Activated naive CD4-positive, alpha-beta T cell treated with Interleukin-2 at 50 U/mL for 16 hours (primary cell): ENCODE measurements around the gene KRT12.
"Not testable (repeated sequence)": the region's sequence is repeated elsewhere in the genome, so short reads cannot be mapped to it uniquely, and the experiment has no call there.

Experiments
- DNase-seq: peaks from one replicate; pipeline ENCODE4 v3.0.0-alpha.2; 2020

Gene KRT12

DNA sequence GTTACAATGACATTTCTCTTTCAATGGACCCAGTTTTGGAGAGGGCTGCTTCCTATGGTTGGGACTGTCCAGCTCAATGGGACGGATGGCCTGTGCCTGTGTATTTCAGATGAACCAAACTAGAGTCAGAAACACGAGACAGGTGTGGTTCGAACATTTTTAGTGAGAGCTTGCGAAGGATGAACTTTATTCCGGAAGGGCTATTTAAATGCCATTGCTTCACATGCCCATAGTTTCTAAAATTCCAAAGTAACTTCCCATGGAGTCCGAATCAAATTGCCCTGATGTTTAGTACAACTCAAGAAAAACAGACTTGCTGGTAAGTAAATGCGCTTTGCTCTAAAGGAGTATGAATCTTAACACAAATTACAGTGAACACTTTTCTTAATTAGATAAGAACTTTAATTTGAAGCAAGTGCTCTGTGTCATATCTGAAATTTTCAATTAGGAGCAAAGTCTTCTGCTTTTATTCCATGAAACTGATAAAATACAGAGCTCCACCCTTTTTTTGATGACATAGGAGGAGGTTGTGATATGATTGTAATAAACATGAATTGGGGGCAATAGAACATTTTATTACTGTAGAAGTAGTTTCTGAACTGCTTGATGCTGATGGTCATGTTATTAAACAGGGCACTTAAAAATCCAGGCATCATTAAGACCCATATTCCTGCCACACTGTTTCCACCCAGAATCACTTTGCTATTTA is 16.8 kb upstream of the KRT12 start:
- no peak for DNase-seq

- DNase-seq, result no peak
Measured at GRCh38 chr17:40883031-40883430, 16.0 kb upstream of the KRT12 start.

- DNase-seq, result no peak
Measured at GRCh38 chr17:40879026-40879425, 12.0 kb upstream of the KRT12 start.

GRCh38 chr17:40878044-40878443 is 11.0 kb upstream of the KRT12 start:
- no peak for DNase-seq

GRCh38 chr17:40873801-40874200 is 6.8 kb upstream of the KRT12 start:
- DNase-seq, result no peak

DNA sequence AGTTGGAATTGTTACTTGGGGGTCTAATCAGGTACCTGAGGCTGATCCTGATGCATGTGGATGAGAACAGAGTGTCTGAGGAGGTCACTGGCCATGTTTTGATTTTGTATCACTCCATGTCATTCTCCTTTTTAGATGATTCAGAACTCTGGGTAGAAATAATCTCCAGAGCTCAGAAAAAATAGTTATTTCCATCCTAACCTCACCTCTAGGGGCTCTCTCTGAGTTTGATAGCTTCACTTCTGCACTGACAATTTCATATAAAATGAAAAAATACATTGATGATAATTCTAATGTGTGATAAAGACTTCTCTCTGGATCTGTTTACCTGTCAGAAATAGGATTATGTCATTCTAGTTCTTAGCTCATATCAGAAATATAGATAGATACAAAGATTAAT is 6.2 kb upstream of the KRT12 start:
- no peak for DNase-seq

DNA sequence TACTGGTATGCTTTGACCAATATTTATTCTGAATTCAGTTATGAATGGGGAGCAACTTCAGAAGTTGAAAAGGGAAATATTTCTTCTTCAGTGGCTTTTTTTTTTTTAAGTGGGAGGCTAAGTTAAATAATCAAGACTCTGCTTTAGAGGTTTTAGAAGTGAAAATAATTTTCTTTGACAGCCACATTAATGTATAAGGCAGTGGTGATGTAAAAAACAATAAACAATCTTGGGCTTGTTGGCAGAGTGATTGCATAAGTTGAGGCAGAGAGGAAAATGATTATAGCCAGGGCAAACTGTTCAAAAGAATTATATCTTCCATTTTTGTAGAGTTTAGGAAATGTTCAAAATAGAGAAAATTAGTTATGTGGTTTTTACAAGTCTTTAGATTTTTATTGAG is 5.4 kb upstream of the KRT12 start:
- no peak for DNase-seq

GRCh38 chr17:40871316-40871715 is 4.3 kb upstream of the KRT12 start:
- DNase-seq, result no peak

GRCh38 chr17:40870136-40870535 is 3.1 kb upstream of the KRT12 start:
- DNase-seq, result no peak

DNA sequence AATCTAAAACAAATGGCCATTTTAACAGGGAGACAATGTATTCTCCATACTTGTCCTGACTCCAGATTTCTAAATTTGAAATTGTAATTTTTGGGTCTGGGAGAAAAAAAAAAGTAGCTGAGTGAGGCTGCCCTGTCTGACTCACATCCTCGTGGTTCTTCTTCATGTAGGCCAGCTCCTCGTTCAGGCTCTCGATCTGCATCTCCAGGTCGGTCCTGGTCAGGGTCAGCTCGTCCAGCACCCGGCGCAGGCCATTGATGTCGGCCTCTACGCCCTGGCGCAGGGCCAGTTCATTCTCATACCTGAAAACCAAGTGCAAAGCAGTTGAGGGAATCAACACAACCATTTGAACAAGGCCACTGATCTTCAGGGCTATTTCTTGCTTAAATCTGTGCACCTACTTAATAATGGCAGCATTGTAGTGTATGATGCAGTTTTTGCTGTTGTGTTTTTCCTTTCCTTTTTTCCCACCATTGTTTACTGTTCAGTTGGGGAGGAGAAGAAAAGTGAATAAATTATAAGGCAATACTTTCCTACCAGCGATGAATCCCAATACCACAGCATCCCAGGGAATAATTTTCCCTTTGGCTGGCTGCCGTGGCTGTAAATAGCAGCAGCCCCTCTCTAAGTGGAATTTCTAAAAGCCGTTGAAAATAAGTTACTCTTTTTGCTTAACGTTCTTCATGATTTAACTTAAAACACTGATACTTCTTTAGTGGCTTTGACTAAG is 2.2 kb downstream of the KRT12 start:
- no peak for DNase-seq

DNA sequence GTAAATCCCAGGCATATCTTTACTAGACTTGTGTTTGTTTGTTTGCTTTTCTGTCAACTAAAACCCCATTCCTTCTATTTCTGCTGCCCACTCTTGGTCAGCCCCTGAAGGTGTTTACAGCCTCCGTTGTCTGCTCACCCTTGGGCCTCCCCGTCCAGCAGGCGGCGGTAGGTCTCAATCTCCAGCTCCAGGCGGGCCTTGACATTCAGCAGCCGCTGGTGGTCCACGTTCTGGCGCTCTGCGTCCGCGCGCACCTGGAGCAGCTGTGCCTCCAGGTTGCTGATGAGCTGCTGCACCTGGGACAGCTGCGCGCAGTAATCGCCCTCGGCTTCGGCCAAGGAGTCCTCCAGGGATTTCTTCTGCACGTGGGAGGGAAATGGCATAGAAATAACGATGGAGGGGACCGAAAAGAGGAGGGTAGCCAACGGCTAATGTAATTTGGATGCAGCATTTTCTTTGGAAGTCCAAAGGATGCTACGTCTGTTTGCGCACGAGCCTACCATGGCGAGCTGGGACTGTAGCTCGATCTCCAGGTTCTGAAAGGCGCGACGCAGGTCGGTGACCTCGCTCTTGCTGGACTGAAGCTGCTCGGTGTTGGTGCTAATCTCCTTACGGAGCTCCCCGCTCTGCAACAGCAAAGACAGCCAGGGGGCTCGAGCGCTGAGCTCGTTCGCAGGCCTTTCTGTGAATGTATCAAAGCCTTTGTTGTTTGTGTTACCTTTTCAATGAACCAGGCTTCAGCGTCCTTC is 3.9 kb downstream of the KRT12 start:
- no peak for DNase-seq

DNA sequence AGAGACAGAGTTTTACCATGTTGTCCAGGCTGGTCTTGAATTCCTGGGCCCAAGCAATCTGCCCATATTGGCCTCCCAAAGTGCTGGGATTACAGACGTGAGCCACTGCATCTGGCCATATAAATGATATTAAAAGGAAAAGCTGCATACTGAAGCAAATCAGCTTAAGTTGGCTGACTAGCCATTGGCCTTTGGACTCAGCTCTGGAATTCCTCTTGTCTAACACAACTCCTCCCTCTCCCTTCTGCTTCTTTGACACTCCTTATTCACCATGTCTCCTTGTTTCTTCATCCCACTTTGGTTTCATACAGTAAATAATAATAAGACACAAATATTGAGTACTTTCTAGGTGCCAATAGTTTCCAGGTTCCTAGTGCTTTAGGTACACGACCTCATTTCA is 7.5 kb downstream of the KRT12 start:
- DNase-seq, result no peak

- not testable (repeated sequence) for DNase-seq
Measured at GRCh38 chr17:40858667-40859066, 8.4 kb downstream of the KRT12 start.

DNA sequence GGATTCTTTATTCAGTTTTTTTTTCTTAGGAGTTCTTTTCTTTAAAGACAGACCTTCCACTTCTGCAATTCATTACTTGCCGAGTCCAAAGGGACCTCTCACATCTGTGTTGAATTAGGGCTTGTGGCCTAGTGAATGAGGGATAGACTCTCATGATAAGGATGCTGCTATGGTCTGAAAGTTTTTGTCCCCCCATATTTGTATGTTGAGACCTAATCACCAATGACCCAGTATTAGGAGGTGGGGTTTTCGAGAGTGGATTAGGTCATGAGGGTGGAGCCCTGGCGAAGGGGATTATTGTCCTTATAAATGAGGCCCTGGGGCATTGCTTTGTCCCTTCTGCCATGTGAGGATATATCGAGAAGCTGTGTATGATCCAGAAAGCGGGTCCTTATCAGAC is 9.5 kb downstream of the KRT12 start:
- no peak for DNase-seq

- DNase-seq, result no peak
Measured at GRCh38 chr17:40854175-40854814, 12.7 kb downstream of the KRT12 start.

DNA sequence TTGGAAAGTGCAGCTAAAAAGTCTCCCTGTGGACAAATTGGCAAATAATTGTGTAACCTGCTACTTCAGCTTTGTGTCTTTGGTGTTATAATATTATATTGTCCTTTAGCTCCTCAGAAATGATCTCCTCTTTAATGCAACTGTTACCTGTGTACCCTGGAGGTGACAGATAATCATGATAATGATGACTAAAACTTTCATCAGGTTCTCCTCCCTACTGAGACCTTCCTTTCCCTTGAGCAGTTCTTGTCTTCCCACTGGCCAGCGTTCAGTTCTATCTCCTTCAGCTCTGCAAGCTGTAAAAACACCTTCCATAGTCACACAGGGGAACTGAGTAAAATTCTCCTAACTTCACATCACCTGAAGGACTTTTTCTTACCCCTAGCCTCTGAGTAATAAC is 14.7 kb downstream of the KRT12 start:
- no peak for DNase-seq

- DNase-seq, result no peak
Measured at GRCh38 chr17:40850293-40850972, 16.6 kb downstream of the KRT12 start.

- no peak for DNase-seq
Measured at GRCh38 chr17:40849723-40850122, 17.3 kb downstream of the KRT12 start.

GRCh38 chr17:40848583-40849235 is 18.3 kb downstream of the KRT12 start:
- no peak for DNase-seq

DNA sequence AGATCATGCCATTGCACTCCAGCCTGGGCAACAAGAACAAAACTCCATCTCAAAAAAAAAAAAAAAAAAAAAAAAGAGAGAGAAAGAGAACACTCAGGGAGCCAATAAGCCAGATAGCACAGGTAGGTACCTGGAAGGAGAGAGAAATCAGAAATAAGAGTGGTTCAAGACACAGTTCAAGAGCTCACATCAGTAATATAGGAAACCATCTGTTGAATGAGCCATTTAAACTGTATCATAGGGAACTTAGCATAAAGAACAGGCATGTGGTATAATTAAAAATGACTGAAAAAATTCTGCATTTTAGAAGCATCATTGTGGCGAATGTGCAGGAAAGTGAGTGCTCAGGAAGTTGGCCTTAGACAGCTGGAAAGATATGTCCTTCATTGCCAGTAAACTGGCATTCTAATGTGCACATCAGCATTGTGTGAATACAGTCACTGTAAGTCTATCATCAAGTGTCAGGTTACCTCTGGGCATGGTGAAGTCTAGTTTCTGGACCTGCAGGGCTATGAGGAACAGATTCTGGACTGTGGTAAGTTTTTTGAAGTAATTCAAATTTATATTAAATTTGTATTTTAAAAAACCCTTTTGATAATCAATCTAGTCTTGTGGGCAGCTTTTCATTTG is 20.4 kb downstream of the KRT12 start:
- no peak for DNase-seq

DNA sequence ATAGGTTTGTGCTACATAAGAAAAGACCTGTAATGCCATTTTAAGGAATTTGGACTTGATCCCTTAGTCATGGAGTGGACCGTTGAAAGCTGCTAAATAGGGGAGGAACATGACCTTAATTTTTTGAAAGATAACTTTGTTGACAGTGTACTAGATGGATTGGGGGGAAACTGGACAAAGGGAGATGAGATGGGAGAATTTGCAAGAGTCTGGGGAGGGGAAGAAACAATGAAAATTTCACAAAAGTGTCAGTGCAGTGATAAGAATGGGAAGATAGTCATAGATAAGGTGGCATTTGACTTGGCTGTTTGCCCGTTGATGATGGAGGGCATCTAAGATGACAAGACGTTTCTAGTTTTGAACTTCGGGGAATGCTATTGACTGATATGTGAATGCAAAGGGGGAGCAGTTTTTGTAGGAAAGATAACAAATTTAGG is 22.3 kb downstream of the KRT12 start:
- DNase-seq, result no peak

GRCh38 chr17:40843242-40843641 is 23.8 kb downstream of the KRT12 start:
- no peak for DNase-seq
